ENCODE measurements around the gene AVPR2. TPM values are rescaled to one million over a fixed set of nuclear protein-coding genes. Genes with fewer than 3 reads are reported as not detected.

Gene AVPR2
- total RNA-seq, 2 experiments from 2014 or later, result not detected

DNA sequence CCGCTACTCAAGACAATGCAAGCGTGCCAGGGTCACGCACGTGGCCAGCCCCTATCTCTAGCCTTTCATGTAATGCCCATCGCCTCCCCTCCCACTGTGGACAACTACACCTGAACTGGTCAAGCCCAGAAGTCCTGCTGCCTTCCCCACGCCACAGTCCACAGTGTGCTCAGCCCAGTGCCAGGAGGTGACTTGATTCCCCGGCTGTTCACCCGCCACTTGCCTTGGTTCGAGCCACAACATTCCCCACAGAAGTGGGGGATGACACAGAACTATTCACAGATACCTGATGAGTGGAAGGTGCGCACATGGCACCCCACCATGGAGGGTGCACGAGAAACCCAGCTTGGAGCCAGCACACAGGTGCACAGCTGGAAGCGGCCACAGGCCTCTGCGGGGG is 14.8 kb downstream of the AVPR2 start:
- CTCF ChIA-PET, result no interaction called here
- ATAC-seq, result no peak
- H3K4me3 Mint-ChIP-seq, result no peak overlapping the region

DNA sequence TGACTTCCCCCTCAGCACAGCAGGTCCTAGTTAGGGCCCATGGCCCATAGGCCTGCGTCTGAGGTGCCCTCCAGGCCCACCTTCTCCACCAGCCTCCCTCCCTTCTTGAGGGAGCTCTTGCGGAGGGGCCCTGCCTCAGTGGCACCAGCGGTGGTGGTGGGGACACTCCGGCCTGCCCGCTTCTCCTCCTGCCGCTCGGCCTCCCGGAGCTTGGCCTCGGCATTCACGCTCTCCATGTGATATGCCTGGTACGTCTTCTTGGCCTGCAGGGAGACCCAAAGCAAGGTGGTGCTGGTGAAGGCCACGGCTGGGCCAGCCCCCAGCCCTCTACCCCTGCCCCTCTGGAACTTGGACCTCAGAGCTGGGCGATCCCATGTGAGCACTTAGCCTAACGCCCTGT is 16.1 kb downstream of the AVPR2 start:
- ChIA-PET POLR2A (no interaction called here), CTCF (interaction anchor here (0.9 to 11.9 kb wide), 2 partner anchors 10 to 29 kb away, joined by 3 to 136 read pairs; partner anchors contain the start of gene RENBP)
- Mint-ChIP-seq H3K27ac (no peak overlapping the region), H3K4me3 (no peak overlapping the region), H3K9me3 (no peaks in the 10 kb centered on the region), H3K27me3 (no peaks in the 10 kb centered on the region), H3K36me3 (ENCODE audit: low read depth) (peaks cover 50% of the 10 kb centered on the region), H3K4me1 (ENCODE audit: low read depth) (peaks cover 15% of the 10 kb centered on the region)
- ATAC-seq (no peak), DNase-seq (no peak)
- no peak for TF ChIP-seq CTCF (IDR thresholded peaks at IDR 0.05)
- intact Hi-C loops (cut with micrococcal nuclease), result loop anchor here (10.0 kb wide), 1 partner anchor 156 kb away; the partner anchor contains the start of gene PLXNB3

More for the DNA sequence above, 14.8 kb downstream of the AVPR2 start:
- H3K36me3 Mint-ChIP-seq (ENCODE audit: low read depth), result peaks cover 43% of the 10 kb centered on the region
- intact Hi-C loops (cut with micrococcal nuclease), result no loop called here
- H3K27me3 Mint-ChIP-seq, result no peaks in the 10 kb centered on the region
- TF ChIP-seq CTCF (IDR thresholded peaks at IDR 0.05), result no peak
- no peak for DNase-seq
- POLR2A ChIA-PET, result no interaction called here
- H3K27ac Mint-ChIP-seq, result no peak overlapping the region
- H3K4me1 Mint-ChIP-seq (ENCODE audit: low read depth), result peaks cover 15% of the 10 kb centered on the region
- no peaks in the 10 kb centered on the region for H3K9me3 Mint-ChIP-seq

DNA sequence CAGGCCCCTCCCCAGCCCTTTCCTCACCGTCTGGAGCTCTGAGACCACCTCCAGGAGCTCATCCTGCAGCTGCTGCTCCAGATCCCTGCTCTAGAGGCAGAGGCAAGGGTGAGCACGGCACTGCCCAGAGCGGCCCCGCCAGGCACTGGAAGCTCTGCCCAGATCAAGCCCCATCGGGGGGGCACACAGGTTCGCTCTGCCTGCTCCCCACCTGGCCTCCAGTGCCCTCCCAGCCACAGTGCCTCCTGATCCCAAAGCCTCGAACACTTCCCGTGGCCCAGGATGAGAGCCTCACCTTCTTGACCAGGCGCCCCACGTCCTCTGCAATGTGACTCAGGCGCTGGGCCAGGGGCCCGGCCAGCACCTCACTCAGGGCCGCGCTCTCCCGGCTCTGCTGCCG is 16.6 kb downstream of the AVPR2 start:
- H3K4me1 Mint-ChIP-seq (ENCODE audit: low read depth), result peaks cover 15% of the 10 kb centered on the region
- no peak overlapping the region for H3K27ac Mint-ChIP-seq
- no peak for TF ChIP-seq CTCF (IDR thresholded peaks at IDR 0.05)
- ATAC-seq (no peak), DNase-seq (no peak)
- ChIA-PET CTCF (interaction anchor here (0.9 to 11.9 kb wide), 2 partner anchors 10 to 28 kb away, joined by 3 to 136 read pairs; partner anchors contain the start of gene RENBP), POLR2A (interaction anchor here (0.9 kb wide), 1 partner anchor 13 kb away, joined by 3 read pairs; no protein-coding TSS in a partner anchor)
- H3K27me3 Mint-ChIP-seq, result no peaks in the 10 kb centered on the region
- intact Hi-C loops (cut with micrococcal nuclease), result loop anchor here (10.0 kb wide), 1 partner anchor 156 kb away; the partner anchor contains the start of gene PLXNB3
- no peak overlapping the region for H3K4me3 Mint-ChIP-seq
- H3K36me3 Mint-ChIP-seq (ENCODE audit: low read depth), result peaks cover 48% of the 10 kb centered on the region
- no peaks in the 10 kb centered on the region for H3K9me3 Mint-ChIP-seq

GRCh38 chrX:153921511-153922446 is 17.3 kb downstream of the AVPR2 start:
- TF ChIP-seq CTCF (IDR thresholded peaks at IDR 0.05), result no peak
- ATAC-seq (no peak), DNase-seq (no peak)
- intact Hi-C loops (cut with micrococcal nuclease), result loop anchor here (10.0 kb wide), 1 partner anchor 157 kb away; the partner anchor contains the start of gene PLXNB3
- H3K27me3 Mint-ChIP-seq, result no peaks in the 10 kb centered on the region
- H3K4me3 Mint-ChIP-seq, result peak overlapping the region; percentile 90
- peaks cover 46% of the 10 kb centered on the region for H3K36me3 Mint-ChIP-seq (ENCODE audit: low read depth)
- H3K27ac Mint-ChIP-seq, result peak overlapping the region; percentile 97
- H3K4me1 Mint-ChIP-seq (ENCODE audit: low read depth), result peaks cover 15% of the 10 kb centered on the region
- POLR2A ChIA-PET, result interaction anchor here (0.9 to 9.8 kb wide), 5 partner anchors 12 to 47 kb away, joined by 3 to 130 read pairs (median 5); partner anchors contain the start of gene RENBP
- CTCF ChIA-PET, result interaction anchor here (0.9 to 11.9 kb wide), 4 partner anchors 11 to 155 kb away, joined by 3 to 136 read pairs (median 4); partner anchors contain the start of gene RENBP
- no peaks in the 10 kb centered on the region for H3K9me3 Mint-ChIP-seq
